Measurements from ENCODE around the gene ZNF556.
"Not testable (repeated sequence)": the region's sequence is repeated elsewhere in the genome, so short reads cannot be mapped to it uniquely, and the experiment has no call there.

Gene ZNF556

DNA sequence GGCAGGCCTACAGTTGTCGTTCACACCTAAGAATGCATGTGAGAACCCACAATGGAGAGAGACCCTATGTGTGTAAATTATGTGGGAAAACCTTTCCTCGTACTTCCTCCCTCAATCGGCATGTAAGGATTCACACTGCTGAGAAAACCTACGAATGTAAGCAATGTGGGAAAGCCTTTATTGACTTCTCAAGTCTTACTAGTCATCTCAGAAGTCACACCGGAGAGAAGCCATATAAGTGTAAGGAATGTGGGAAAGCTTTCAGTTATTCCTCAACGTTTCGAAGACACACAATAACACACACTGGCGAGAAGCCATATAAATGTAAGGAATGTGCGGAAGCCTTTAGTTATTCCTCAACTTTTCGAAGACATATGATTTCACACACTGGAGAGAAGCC lies 14.5 kb upstream of the ZNF556 start:
- DNase-seq (ENCODE audit: low read depth, low spot score) = no peak
- H3K27ac ChIP-seq = no peak overlapping the region

DNA sequence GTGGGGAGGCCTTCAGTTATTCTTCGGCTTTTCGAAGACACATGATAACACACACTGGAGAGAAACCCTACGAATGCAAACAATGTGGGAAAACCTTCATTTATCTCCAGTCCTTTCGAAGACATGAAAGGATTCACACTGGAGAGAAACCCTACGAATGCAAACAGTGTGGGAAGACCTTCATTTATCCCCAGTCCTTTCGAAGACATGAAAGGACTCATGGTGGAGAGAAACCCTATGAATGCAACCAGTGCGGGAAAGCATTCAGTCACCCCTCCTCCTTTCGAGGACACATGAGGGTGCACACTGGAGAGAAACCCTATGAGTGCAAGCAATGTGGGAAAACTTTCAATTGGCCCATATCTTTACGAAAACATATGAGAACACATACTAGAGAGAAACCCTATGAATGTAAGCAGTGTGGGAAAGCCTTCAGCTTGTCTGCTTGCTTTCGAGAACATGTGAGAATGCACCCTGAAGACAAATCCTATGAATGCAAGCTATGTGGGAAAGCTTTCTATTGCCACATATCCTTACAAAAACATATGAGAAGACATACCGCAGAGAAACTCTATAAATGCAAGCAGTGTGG lies 14.0 kb upstream of the ZNF556 start:
- DNase-seq (ENCODE audit: low read depth, low spot score) = no peak
- H3K27ac ChIP-seq = no peak overlapping the region

DNA sequence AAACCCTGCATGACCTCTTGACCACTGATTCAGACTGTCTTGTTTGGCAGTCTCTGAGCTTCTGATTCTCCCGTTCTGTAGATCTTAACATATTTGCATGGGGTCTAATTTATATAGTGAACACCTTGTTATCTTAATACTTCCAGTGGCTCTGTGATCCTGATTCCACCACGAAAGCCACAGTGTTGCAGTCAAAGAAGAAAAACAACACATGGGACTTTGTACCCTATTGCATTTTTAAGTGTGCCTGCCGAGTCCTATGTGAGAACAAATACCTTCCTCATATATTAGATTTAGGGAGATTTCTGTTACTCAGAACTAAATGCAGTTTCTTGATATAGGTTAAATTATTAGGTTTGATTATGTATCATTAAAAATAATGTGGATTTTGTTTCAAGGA lies 12.3 kb upstream of the ZNF556 start:
- DNase-seq (ENCODE audit: low read depth, low spot score) = no peak
- no peak overlapping the region for H3K27ac ChIP-seq

DNA sequence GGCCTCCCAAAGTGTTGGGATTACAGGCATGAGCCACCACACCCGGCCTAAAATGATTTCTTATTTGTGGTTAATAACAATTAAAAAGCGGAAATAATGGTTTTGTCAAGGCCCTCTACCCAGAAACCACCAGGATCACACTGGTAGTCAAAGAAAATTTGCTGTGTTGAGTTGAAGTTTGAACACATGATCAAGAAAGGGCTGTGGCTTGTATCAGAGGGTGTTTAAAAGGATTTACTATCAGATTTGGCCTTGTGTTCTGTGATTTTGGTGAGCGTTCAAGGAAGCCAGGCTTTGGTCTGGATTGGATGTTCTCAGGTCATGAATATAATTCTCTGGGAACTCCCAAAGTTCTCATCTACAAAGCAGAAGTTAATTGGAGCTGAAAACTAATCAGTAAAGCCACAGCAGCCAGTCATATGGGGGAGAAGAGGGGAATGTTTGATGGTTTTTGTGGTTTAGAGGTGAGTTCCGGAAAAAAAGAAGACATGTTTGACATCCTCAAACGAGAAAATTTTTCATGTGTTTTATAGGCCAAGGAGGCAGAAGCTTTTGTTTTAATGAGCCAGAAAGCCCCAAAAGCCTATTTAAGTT lies 10.6 kb upstream of the ZNF556 start:
- no peak for DNase-seq (ENCODE audit: low read depth, low spot score)
- no peak overlapping the region for H3K27ac ChIP-seq

DNA sequence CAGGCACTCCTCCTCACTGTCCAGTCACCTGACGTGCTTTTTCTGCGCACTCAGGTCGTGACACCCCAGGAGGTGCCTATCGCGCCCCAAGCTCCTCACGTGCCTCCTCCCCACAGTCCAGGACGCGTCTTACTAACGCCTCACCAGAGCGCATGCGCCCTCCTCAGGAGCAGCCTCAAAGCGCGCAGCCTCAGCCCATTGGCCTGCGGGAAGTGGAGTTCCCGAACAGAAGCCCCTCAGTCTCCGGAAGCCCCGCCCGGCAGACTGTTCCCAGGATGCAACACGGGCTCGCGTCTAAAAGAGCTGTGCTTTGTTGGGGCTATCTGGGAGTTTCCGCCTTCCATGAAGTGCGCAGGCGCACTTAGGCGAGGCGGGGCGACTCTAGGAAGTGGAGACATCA lies 8.3 kb upstream of the ZNF556 start:
- DNase-seq (ENCODE audit: low read depth, low spot score) = no peak
- H3K27ac ChIP-seq = no peak overlapping the region

DNA sequence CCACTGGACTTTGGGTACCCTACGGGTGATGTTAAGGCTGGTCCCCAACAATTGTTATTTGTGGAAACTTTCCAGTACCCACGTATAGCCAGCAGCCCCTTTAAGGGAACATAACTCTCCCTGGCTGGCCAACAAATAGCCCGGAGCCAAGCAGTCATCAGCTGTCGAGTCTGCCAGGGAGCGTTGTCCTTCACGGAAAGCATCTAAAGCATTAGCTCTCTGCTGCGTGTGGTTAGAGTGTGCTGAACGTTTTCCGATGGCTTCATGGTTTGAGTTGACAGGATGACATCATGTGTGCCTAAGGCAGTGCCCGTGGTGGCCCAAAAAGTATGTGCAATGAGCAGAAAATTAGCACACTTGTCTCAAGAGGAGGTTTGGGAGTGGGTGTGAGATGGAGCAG lies 3.3 kb upstream of the ZNF556 start:
- H3K27ac ChIP-seq = no peak overlapping the region
- no peak for DNase-seq (ENCODE audit: low read depth, low spot score)

DNA sequence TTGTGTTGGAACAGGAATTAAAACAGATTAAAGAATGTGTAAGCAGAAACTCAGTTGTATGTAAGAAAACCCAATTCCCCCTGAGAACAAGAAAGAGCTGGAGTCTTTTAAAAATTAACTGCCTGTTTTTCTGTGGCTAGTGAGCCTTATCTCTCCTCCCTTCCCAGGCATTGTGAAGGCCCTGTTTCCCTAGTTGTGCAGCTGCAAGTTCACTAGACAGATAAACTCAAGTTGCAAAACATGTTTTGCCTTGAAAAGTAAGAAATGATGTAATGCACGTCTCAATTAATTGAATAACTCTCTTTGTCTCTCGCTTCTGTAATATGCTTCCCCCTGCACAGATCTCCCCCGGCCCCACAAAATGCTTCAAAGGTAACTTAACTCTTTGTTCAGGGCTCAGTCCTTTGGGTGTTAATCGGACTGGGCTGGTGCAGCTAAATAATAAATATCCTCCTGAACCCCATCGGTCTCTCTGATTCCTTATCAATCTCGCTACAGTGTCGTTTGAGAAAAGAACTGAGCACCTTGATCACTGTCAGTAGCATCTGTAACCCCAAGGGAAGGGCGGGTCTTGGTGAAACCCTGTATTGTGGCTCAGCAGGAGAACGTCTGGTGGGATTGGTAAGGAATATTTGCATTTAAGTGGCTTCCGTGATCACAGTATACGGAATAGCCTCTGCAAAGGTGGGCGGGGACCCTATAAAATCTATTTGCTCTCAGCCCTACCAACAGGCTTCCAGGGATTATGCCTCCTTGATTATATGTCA lies 1.6 kb upstream of the ZNF556 start:
- no peak overlapping the region for H3K27ac ChIP-seq
- DNase-seq (ENCODE audit: low read depth, low spot score) = no peak

DNA sequence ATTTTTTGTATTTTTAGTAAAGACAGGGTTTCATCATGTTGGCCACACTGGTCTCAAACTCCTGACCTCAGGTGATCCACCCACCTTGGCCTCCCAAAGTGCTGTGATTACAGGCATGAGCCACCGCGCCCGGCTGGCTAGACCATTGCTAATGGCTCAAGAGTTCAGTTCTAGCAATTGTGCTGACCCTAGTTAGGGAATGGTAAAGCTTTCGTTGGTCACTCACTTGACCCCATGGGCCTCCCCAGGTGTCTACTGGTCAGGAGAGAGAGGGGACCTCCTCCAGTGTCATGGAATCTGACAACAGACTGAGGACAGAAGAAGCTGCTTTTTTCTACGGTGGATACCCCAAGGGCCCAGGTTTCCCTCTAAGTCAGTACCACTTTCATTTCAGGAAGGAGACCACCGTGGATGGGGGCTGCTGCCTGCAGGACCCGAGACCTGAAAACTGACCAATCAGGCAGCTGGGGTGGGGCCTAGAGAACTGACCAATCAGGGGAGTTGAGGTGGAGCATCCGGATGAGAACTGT lies 575 bp upstream of the ZNF556 start:
- no peak overlapping the region for H3K27ac ChIP-seq
- DNase-seq (ENCODE audit: low read depth, low spot score) = no peak

DNA sequence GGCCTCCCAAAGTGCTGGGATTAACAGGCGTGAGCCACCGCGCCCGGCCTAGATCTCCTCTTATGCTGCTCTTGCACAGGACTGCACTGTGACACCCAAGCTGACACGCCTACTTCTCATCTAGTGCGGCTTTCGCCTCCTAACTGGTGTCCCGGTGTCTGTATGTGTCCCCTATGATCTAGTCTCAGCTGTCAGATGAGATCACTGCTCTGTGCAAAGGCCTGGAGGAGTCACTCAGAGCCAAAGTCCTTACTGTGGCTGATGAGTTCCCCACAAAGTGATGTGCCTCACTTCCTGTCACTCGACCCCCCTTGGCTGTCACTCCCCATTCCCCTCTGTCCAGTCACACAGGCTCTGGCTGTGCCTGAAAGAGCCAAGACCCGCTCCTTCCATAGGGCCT lies 2.5 kb downstream of the ZNF556 start:
- no peak overlapping the region for H3K27ac ChIP-seq
- no peak for DNase-seq (ENCODE audit: low read depth, low spot score)

DNA sequence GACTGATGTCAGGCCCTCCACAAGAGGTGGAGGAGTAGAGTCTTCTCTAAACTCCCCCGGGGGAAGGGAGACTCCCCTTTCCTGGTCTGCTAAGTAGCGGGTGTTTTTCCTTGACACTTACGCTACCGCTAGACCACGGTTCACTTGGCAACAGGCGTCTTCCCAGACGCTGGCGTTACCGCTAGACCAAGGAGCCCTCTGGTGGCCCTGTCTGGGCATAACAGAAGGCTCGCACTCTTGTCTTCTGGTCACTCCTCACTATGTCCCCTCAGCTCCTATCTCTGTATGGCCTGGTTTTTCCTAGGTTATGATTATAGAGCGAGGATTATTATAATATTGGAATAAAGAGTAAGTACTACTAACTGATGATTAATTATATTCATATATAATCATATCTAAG lies 5.0 kb downstream of the ZNF556 start:
- not testable (repeated sequence) for H3K27ac ChIP-seq; DNase-seq (ENCODE audit: low read depth, low spot score)

DNA sequence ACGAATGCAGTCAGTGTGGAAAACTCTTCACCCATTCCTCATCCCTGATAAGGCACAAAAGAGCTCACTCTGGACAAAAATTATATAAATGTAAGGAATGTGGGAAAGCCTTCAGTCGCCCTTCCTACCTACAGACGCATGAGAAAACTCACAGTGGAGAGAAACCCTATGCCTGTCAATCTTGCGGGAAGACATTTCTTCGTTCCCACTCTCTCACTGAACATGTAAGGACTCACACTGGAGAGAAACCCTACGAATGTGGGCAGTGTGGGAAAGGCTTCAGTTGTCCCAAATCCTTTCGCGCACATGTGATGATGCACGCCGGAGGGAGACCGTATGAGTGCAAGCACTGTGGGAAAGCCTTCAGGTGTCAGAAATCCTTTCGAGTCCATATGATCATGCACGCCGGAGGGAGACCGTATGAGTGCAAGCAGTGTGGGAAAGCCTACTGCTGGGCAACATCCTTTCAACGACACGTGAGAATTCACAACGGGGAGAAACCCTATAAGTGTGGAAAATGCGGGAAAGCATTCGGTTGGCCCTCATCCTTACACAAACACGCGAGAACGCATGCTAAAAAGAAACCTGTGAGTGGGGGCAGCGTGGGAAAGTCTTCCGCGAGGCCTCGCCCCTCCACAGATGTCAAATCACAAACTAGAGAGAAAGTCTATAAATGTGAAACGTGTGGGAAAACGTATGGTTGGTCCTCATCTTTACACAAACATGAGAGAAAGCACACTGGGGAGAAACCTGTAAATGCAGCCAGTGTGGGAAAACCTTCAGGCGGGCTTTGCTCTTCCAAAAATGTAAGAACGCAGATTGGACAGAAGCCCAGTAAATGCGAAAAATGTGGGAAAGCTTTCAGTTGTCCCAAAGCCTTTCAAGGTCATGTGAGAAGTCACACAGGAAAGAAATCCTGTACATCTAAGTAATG lies 10.5 kb downstream of the ZNF556 start:
- no peak overlapping the region for H3K27ac ChIP-seq
- DNase-seq (ENCODE audit: low read depth, low spot score) = no peak

DNA sequence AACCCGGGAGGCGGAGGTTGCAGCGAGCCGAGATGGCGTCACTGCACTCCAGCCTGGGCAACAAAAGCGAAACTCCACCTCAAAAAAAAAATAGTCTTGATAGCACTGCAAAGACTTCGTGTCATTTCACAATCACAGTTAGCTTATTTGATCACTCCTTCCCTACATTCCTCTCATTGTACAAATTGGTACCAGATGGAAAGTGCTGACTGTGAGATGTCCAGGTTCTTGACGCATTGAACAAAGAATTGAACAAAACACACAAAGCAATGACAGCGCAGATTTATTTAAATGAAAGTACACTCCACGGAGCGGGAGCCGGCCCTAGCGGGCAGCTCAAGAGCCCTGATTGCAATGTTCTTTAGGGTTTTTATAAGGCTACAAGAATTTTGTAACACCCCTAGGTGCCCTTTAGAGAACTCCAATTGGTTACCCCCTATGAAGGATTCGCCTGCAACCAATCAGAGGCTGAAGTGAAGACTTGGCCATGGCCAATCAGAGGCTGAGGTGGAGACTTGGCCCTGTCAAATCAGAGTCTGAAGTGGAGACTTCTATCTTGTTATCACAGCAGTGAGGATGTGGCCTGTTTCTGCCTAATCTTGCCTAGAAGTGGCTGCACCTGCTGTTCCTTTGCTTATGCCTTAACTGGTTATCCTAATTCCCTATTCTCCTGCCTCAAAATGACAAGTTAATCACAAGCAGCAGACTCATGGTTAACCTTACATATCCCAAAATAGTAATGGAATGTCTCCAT lies 16.7 kb downstream of the ZNF556 start:
- no peak overlapping the region for H3K27ac ChIP-seq
- DNase-seq (ENCODE audit: low read depth, low spot score) = no peak

DNA sequence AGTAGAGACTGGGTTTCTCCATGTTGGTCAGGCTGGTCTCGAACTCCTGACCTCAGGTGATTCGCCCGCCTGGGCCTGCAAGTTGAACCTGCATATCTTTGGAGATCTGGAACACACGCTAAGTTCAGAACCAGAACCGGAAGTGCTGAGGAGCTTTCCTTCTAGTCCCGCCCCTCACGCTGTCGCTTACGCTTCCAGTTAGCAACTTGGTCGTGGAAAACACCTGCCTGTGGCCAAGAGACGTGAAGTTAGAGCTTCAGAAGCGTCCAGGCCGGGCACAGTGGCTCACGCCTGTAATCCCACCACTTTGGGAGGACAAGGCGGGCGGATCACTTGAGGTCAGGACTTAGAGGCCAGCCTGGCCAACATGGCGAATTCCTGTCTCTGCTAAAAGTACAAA lies 18.6 kb downstream of the ZNF556 start:
- no peak overlapping the region for H3K27ac ChIP-seq
- DNase-seq (ENCODE audit: low read depth, low spot score) = no peak

DNA sequence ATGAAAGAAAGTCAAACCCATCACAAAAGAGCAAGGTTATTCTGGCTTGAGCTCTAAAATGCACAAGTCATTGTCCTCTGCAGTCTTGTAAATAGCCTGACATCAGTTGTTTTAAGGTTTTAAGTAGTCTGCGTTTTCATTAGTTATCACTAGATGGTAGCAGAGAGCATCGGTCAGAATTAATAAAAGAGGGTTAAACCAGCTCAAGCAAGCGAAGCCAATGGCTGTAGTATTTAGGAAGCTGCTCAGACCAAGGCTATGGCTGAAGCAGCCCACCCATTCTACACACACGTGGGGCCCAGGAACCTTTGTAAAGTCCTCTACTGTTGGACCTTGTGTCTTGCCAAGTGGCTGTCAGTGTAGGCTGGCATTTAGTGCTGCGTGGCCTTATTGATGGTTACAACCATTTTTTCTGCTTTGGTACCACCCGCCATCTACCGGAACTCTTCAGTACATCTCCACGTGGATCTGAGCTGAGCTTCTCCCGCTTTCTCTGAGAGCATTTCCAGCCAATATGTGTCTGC lies 20.3 kb downstream of the ZNF556 start:
- H3K27ac ChIP-seq = no peak overlapping the region
- DNase-seq (ENCODE audit: low read depth, low spot score) = no peak

DNA sequence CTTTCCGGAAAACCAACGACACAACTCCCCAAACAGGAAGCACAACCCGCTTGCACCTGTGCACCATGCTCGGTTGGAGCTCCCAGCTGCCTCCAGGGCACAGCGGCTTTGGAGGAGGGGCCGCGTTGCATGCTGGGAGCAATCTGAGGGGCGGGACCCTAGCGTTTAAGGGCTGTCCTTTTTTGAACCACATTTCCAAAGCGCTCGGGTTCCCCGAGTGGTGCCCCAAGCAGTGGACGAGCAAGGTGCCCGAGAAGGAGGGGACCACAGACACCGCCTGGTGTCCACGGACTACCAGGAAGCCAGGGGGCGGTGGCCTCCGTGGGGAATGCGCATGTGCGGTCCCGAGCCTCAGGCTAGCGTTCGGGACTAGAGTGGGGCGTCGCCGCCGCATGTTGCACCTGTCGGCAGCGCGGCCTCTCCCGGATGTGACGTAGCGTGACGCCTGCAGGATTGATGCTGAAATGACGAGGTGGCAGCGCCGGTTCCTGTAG lies 21.6 kb downstream of the ZNF556 start:
- no peak overlapping the region for H3K27ac ChIP-seq
- no peak for DNase-seq (ENCODE audit: low read depth, low spot score)

DNA sequence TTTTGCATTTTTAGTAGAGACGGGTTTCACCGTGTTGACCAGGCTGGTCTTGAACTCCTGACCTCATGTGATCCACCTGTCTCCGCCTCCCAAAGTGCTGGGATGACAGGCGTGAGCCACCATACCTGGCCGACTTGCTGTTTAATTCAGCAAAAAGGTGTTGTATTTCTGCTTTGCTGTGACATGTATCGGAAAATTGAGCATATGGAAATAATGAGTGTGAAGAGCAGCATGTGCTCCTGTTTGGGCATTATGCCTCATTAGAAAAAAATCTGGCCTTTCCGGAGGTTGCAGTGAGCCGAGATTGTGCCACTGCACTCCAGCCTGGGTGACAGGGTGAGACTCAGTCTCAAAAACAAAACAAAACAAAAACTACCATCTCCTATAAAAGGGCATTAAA lies 23.4 kb downstream of the ZNF556 start:
- not testable (repeated sequence) for H3K27ac ChIP-seq; DNase-seq (ENCODE audit: low read depth, low spot score)

DNA sequence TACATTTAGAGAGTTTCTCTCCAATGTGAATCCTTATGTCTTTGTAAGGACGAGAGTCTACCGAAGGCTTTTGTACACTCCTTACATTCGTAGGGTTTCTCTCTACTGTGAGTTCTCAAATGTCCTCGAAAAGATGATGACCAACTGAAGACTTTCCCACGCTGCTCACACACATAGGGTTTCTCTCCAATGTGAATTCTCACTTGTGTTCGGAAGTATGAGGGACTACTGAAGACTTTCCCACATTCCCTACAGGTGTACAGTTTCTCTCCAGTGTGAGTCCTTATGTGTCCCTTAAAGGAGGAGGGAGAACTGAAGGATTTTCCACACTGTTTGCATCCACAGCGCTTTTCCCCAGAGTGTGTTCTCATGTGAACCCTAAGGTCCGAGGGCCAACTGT lies 29.6 kb downstream of the ZNF556 start:
- DNase-seq (ENCODE audit: low read depth, low spot score) = no peak

DNA sequence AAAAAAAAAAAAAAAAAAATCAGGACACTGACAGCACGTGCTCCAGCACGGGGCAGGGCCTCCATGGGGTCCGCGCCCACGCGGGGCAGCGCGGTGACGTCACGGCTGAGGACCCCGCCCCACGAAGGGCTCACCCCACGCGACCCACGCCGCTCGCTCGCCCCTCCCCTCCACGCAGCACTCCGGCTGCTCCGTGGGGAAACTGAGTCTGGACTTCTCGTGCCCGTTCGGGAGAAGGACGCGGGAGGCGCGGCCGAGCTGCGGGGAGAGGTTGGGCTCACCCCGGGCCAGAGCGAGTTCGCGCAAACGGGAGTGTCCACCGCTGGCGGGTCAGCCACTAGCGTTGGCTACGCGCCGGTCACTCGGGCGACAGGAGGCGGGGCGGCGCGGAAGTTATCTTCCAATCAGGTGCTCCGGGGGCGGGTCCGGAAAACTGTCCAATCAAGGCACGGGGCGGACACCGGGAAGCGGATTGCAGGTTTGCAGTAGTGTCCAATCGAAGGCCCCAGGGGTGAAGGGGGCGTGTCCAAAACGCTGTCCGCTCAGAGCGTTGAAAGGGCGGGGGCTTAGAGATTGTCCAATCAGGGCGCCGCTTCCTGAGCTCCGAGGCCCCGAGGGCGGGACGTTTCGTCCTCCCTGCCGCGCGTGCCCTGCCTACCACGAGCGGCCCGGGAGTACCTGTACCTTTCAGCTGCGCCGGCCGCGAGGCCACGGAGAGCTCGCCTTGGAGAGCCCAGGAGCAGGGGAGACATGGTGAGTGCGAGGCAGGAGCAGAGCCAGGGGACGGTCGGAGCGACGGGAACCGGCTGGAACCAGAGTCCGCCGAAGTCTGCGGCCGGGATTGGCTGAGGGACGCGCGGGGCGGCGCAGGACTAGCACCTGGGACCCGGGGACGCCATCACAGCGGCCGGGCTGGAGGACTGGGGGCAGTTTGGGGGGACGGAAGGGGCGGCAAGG lies 33.4 kb downstream of the ZNF556 start, which contains the start of gene ZNF57:
ZNF57 (plus strand) TSS at position 633 of the 957 bp plus-strand sequence; CDS start at position 751, 118 bp downstream.
- DNase-seq (ENCODE audit: low read depth, low spot score) = peak; percentile 95
- H3K27ac ChIP-seq = peak within 1 kb of the TSS; percentile 44

More for the DNA sequence above, 29.6 kb downstream of the ZNF556 start:
- H3K27ac ChIP-seq = no peak overlapping the region
